SU-DHL-6 (cell line): ENCODE measurements around the gene TCEA3.

ENCODE experiments used
- H2AFZ ChIP-seq: fragments of 200-600 bp; sonication (generic); 2 replicates; pipeline ENCODE4 v1.6.1; 2014; ENCODE audit warnings: low read depth, mild to moderate bottlenecking, moderate library complexity, mixed read lengths, antibody characterized with exemption, low read length; ENCODE audit not compliant: severe bottlenecking
- H3F3A ChIP-seq: fragments of 200-600 bp; shearing (Covaris generic); 2 replicates; pipeline ENCODE4 v1.6.0; 2016; ENCODE audit warnings: antibody characterized with exemption, mild to moderate bottlenecking; ENCODE audit not compliant: insufficient read depth
- H3K27ac ChIP-seq: fragments of 200-600 bp; sonication (generic); 2 replicates; pipeline ENCODE4 v1.5.1; 2016; ENCODE audit warnings: low read depth, mild to moderate bottlenecking, low read length, moderate library complexity, mixed read lengths
- H3K27me3 ChIP-seq: fragments of 200-600 bp; sonication (generic), shearing (Covaris generic); 2 replicates; pipeline ENCODE4 v1.6.0; 2014; ENCODE audit warnings: mild to moderate bottlenecking, low read length
- H3K36me3 ChIP-seq: fragments of 200-600 bp; sonication (generic); 2 replicates; pipeline ENCODE4 v1.6.1; 2014; ENCODE audit warnings: mild to moderate bottlenecking, low read length, mixed read lengths
- H3K4me2 ChIP-seq: fragments of 300-600, 200-600 bp; shearing (Covaris generic), sonication (generic); 2 replicates; pipeline ENCODE4 v1.6.0; 2014; ENCODE audit warnings: low read length, low read depth, mild to moderate bottlenecking; ENCODE audit not compliant: poor library complexity, severe bottlenecking
- H3K4me3 ChIP-seq: fragments of 200-600 bp; sonication (generic); 2 replicates; pipeline ENCODE4 v1.5.1; 2014; ENCODE audit warnings: antibody characterized with exemption, low read length, mild to moderate bottlenecking, mixed read lengths; ENCODE audit not compliant: insufficient read depth, poor library complexity, severe bottlenecking
- H3K79me2 ChIP-seq: fragments of 200-600 bp; sonication (generic); 2 replicates; pipeline ENCODE4 v1.6.1; 2014; ENCODE audit warnings: mild to moderate bottlenecking, low read length, moderate library complexity; ENCODE audit not compliant: insufficient read depth
- H3K9ac ChIP-seq: fragments of 200-600 bp; sonication (generic); 2 replicates; pipeline ENCODE4 v1.7.0; 2014; ENCODE audit warnings: mild to moderate bottlenecking, low read length
- H3K9me2 ChIP-seq: fragments of 200-600 bp; sonication (generic); replicated peaks from 2 replicates; pipeline ENCODE4 v1.6.1; 2014; ENCODE audit warnings: low read length; ENCODE audit not compliant: insufficient read depth
- H3K9me3 ChIP-seq: fragments of 200-600 bp; sonication (generic); 2 replicates; pipeline ENCODE4 v1.6.1; 2014; ENCODE audit warnings: low read length, mixed read lengths; ENCODE audit not compliant: insufficient read depth
- H4K20me1 ChIP-seq: fragments of 200-600 bp; sonication (generic); 2 replicates; pipeline ENCODE4 v1.6.1; 2014; ENCODE audit warnings: low read depth, mild to moderate bottlenecking, antibody characterized with exemption, low read length, moderate library complexity, mixed read lengths
- CTCF ChIP-seq: fragments of 200-600 bp; sonication (generic); IDR thresholded peaks from one replicate; pipeline ENCODE4 v1.5.1; 2017; ENCODE audit warnings: antibody characterized with exemption, mild to moderate bottlenecking, low read length, moderate library complexity; ENCODE audit not compliant: insufficient read depth, poor library complexity, severe bottlenecking
- EZH2phosphoT487 ChIP-seq: fragments of 200-600 bp; sonication (generic), shearing (Covaris generic); conservative IDR thresholded peaks from 2 replicates; pipeline ENCODE4 v1.6.1; 2018; ENCODE audit warnings: mild to moderate bottlenecking, antibody characterized with exemption, low read length, moderate library complexity, mixed read lengths

The TCEA3 gene

DNA sequence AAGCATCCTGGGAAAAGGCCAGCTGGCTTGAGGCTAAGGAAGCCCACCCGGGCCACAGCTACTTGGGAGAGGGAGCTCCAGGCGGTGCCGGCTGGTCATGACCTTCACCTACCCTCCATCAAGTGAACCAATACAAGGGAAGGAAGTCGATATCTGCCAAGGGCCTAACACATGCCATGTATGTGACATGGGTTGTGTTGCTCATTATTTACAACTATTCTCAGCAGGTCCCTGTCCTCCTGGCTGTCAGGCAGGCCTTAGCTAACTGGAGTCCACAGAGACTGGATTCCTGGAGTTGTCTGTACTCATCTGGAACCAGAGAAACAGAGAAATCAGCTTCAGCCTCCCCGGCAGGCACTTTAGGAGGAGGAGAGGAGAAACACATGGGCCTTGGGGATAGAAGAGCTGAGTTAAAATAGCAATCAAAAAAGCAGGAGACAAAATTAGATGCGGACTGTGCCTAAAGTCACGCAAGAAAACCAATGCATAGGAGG, 15.7 kb downstream of the TCEA3 start:
- Histone ChIP-seq H3K9ac (no peak overlapping the region), H3F3A (no peaks in the 10 kb centered on the region), H3K4me3 (no peak overlapping the region), H3K79me2 (no peaks in the 10 kb centered on the region), H3K27ac (no peak overlapping the region), H3K4me2 (no peak overlapping the region), H3K36me3 (no peaks in the 10 kb centered on the region), H3K27me3 (no peaks in the 10 kb centered on the region), H3K9me2 (no peaks in the 10 kb centered on the region), H2AFZ (no peak overlapping the region), H3K9me3 (no peaks in the 10 kb centered on the region), H4K20me1 (no peaks in the 10 kb centered on the region)
- TF ChIP-seq EZH2phosphoT487 (no peak), CTCF (no peak)

GRCh38 chr1:23407016-23407630, 17.4 kb downstream of the TCEA3 start:
- no peaks in the 10 kb centered on the region for H3K27me3 ChIP-seq
- no peak for TF ChIP-seq CTCF
- TF ChIP-seq EZH2phosphoT487, result no peak
- H3K79me2 ChIP-seq, result no peaks in the 10 kb centered on the region
- H3K9ac ChIP-seq, result no peak overlapping the region
- no peak overlapping the region for H3K4me2 ChIP-seq
- H3K9me2 ChIP-seq, result no peaks in the 10 kb centered on the region
- H3K36me3 ChIP-seq, result no peaks in the 10 kb centered on the region
- no peak overlapping the region for H3K27ac ChIP-seq
- H3F3A ChIP-seq, result no peaks in the 10 kb centered on the region
- no peaks in the 10 kb centered on the region for H3K9me3 ChIP-seq
- no peak overlapping the region for H2AFZ ChIP-seq
- H3K4me3 ChIP-seq, result no peak overlapping the region
- no peaks in the 10 kb centered on the region for H4K20me1 ChIP-seq

DNA sequence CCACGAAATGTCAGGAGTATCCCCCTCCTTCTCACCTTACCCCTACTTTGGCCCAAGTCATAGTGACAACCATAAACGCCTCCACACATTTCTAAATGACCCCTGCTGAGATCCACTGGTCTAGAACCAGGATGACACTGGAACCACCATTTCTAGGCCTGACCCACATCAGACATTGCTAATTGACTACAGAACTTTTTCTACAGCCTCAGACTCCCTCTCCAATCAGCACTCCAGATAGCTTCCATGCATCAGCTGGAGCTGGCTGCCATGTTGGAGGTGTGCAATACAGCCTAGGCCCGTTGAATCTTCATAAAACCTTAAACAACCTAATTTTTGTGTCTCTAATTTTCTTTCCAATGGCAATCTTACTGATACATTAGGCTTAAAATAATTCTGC, 18.6 kb downstream of the TCEA3 start:
- no peaks in the 10 kb centered on the region for H3K36me3 ChIP-seq

More for the DNA sequence above, 18.6 kb downstream of the TCEA3 start:
- Histone ChIP-seq H2AFZ (no peak overlapping the region), H3K9me3 (no peaks in the 10 kb centered on the region), H3K79me2 (no peaks in the 10 kb centered on the region), H3K4me3 (no peak overlapping the region), H3K9ac (no peak overlapping the region), H3K27me3 (no peaks in the 10 kb centered on the region), H3F3A (no peaks in the 10 kb centered on the region), H3K4me2 (no peak overlapping the region), H3K27ac (no peak overlapping the region), H3K9me2 (no peaks in the 10 kb centered on the region), H4K20me1 (no peaks in the 10 kb centered on the region)
- TF ChIP-seq CTCF, result no peak
- TF ChIP-seq EZH2phosphoT487, result no peak
